OCI-LY3 (cell line): ENCODE results near the gene PID1.

Source experiments
- H2AFZ ChIP-seq: fragments of 200-600, 300-600 bp; shearing (Covaris generic); 2 replicates; pipeline ENCODE4 v1.6.0; 2014; ENCODE audit warnings: antibody characterized with exemption, low read depth, low read length
- H3K27ac ChIP-seq: fragments of 200-600, 300-600 bp; sonication (generic); 2 replicates; pipeline ENCODE4 v1.5.1; 2014; ENCODE audit warnings: mild to moderate bottlenecking, low read length, moderate library complexity, mixed read lengths
- H3K27me3 ChIP-seq: fragments of 200-600, 300-600 bp; sonication (generic); 2 replicates; pipeline ENCODE4 v1.6.1; 2014; ENCODE audit warnings: low read depth, low read length, mixed read lengths
- H3K36me3 ChIP-seq: fragments of 200-600, 300-600 bp; sonication (generic); replicated peaks from 2 replicates; pipeline ENCODE3; 2014; ENCODE audit warnings: low read depth, low read length, mixed read lengths
- H3K4me1 ChIP-seq: fragments of 300-600, 200-600 bp; sonication (generic); 2 replicates; pipeline ENCODE4 v1.6.1; 2014; ENCODE audit warnings: low read length, mixed read lengths
- H3K4me2 ChIP-seq: fragments of 200-600, 300-600 bp; sonication (generic); 2 replicates; pipeline ENCODE4 v1.6.1; 2014; ENCODE audit warnings: low read length, mixed read lengths
- H3K4me3 ChIP-seq: fragments of 300-600, 200-600 bp; sonication (generic); 2 replicates; pipeline ENCODE4 v1.5.1; 2014; ENCODE audit warnings: antibody characterized with exemption, mild to moderate bottlenecking, low read length, moderate library complexity
- H3K79me2 ChIP-seq: fragments of 300-600, 200-600 bp; shearing (Covaris generic); 2 replicates; pipeline ENCODE4 v1.6.1; 2014; ENCODE audit warnings: mild to moderate bottlenecking, low read length, mixed read lengths
- H3K9ac ChIP-seq: fragments of 300-600, 200-600 bp; shearing (Covaris generic); 2 replicates; pipeline ENCODE4 v1.6.0; 2014; ENCODE audit warnings: mild to moderate bottlenecking, low read length, moderate library complexity
- H3K9me3 ChIP-seq: fragments of 200-600, 300-600 bp; shearing (Covaris generic); 2 replicates; pipeline ENCODE4 v1.6.1; 2014; ENCODE audit warnings: low read length, mixed read lengths; ENCODE audit not compliant: insufficient read depth
- H4K20me1 ChIP-seq: fragments of 200-600, 300-600 bp; sonication (generic); 2 replicates; pipeline ENCODE4 v1.6.1; 2016; ENCODE audit warnings: low read length, mixed read lengths; ENCODE audit not compliant: insufficient read depth
- EZH2phosphoT487 ChIP-seq: fragments of 200-600 bp; shearing (Covaris generic); IDR thresholded peaks from 2 replicates; pipeline ENCODE4 v1.6.1; 2018; ENCODE audit warnings: antibody characterized with exemption, mixed run types, low read depth
- TF ChIP-seq, protein P1 (sequence below): fragments of 200-600, 300-600 bp; sonication (generic); IDR thresholded peaks from 2 replicates; pipeline ENCODE4 v1.5.1; 2014; ENCODE audit warnings: antibody characterized with exemption, low read length, low read depth

Gene PID1

DNA sequence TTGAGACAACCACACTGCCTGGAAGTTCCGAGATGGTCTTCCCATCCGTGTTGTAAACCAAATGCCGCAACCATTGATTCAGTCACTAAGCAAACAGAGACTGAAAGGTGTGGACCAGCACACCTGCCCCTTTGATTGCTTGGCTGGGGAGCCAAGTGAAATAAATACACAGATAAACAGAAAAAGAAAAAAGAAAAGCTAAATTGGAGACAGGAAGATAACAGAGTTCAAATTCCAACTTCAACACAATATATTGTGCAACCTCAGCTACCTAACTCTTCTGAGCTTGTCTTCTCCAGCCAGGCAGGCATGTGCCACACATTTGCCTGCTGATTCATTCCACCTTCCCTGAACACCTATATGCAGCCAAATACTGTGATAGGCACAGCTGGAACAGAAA, 110.9 kb downstream of the PID1 start:
- Histone ChIP-seq H3K27me3 (no peaks in the 10 kb centered on the region), H3K9ac (no peak overlapping the region), H3K4me1 (no peaks in the 10 kb centered on the region), H3K27ac (no peak overlapping the region), H3K36me3 (no peaks in the 10 kb centered on the region), H2AFZ (no peak overlapping the region), H4K20me1 (no peaks in the 10 kb centered on the region), H3K4me2 (no peak overlapping the region), H3K4me3 (no peak overlapping the region), H3K9me3 (no peaks in the 10 kb centered on the region), H3K79me2 (no peaks in the 10 kb centered on the region)
- TF ChIP-seq, protein P1, sequence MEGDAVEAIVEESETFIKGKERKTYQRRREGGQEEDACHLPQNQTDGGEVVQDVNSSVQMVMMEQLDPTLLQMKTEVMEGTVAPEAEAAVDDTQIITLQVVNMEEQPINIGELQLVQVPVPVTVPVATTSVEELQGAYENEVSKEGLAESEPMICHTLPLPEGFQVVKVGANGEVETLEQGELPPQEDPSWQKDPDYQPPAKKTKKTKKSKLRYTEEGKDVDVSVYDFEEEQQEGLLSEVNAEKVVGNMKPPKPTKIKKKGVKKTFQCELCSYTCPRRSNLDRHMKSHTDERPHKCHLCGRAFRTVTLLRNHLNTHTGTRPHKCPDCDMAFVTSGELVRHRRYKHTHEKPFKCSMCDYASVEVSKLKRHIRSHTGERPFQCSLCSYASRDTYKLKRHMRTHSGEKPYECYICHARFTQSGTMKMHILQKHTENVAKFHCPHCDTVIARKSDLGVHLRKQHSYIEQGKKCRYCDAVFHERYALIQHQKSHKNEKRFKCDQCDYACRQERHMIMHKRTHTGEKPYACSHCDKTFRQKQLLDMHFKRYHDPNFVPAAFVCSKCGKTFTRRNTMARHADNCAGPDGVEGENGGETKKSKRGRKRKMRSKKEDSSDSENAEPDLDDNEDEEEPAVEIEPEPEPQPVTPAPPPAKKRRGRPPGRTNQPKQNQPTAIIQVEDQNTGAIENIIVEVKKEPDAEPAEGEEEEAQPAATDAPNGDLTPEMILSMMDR, result no peak
- TF ChIP-seq EZH2phosphoT487, result no peak

DNA sequence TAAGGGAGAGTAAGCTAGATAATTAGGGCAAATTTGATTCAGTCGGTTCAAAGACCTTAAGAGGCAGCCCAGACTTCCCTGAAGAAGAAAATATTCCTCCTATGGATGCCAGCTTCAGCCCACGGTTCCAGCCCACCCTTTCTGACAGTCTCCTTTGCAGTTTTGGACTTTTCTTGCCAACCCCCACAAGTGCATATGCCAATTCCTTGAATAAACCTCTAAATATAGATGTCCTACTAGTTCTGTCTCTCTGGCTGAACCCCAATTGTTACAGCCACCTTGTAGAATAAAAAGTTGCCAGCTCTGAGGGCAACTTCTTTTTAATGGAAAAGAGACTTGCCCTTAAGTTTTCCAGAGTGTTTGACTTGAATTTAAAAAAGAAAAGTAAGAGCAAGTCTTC, 111.7 kb downstream of the PID1 start:
- Histone ChIP-seq H3K4me2 (no peak overlapping the region), H3K27ac (no peak overlapping the region), H3K79me2 (no peaks in the 10 kb centered on the region), H4K20me1 (no peaks in the 10 kb centered on the region), H3K9ac (no peak overlapping the region), H2AFZ (no peak overlapping the region), H3K36me3 (no peaks in the 10 kb centered on the region), H3K4me1 (no peaks in the 10 kb centered on the region), H3K4me3 (no peak overlapping the region), H3K9me3 (no peaks in the 10 kb centered on the region), H3K27me3 (no peaks in the 10 kb centered on the region)
- TF ChIP-seq EZH2phosphoT487, result no peak
- TF ChIP-seq, protein P1, result no peak

DNA sequence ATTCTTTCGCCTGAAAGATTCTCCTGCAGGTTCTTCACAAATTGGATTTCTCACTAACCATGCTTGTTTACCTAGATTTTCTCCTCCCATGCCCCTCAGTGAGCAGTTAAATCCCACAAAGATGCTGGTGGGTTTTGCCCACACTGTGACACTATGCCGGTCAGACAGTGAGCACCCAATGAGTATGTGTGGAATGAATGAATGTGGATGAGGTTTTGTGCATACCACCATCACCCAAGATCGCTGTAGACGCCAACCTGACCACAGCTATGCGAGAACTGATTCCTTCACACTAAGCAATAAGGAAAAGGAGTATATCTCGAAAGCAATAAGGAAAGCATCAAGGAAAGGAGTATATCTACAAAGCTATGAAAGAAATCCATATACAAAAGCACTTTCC, 116.7 kb downstream of the PID1 start:
- no peak overlapping the region for H3K4me3 ChIP-seq
- no peaks in the 10 kb centered on the region for H3K4me1 ChIP-seq
- H3K9ac ChIP-seq, result no peak overlapping the region
- no peaks in the 10 kb centered on the region for H3K27me3 ChIP-seq
- H4K20me1 ChIP-seq, result no peaks in the 10 kb centered on the region
- H3K36me3 ChIP-seq, result no peaks in the 10 kb centered on the region
- no peak overlapping the region for H2AFZ ChIP-seq
- H3K79me2 ChIP-seq, result no peaks in the 10 kb centered on the region
- no peak for TF ChIP-seq EZH2phosphoT487
- TF ChIP-seq, protein P1, result no peak
- no peak overlapping the region for H3K4me2 ChIP-seq
- no peaks in the 10 kb centered on the region for H3K9me3 ChIP-seq
- no peak overlapping the region for H3K27ac ChIP-seq

DNA sequence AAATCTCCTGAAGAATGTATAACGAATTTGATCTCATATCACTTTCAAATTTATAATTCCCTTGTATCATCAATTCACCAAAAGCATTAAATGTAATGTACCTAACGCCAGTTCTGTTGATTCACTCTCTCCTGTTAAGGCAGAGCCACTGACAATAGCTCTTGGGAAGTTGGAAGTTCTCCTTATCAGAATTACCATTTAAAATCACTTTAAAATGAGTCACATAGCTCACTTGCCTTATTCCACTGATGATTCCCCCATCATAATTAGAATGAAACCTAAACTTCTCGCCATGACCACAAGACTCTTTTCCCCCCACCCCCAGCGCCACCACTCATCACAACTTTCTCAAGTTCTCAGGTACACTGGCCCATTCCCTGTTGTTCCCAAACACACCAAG, 117.1 kb downstream of the PID1 start:
- H3K4me1 ChIP-seq, result no peaks in the 10 kb centered on the region
- H3K4me3 ChIP-seq, result no peak overlapping the region
- H3K27me3 ChIP-seq, result no peaks in the 10 kb centered on the region
- no peak overlapping the region for H3K9ac ChIP-seq
- H3K79me2 ChIP-seq, result no peaks in the 10 kb centered on the region
- no peaks in the 10 kb centered on the region for H4K20me1 ChIP-seq
- no peaks in the 10 kb centered on the region for H3K9me3 ChIP-seq
- H3K36me3 ChIP-seq, result no peaks in the 10 kb centered on the region
- H3K4me2 ChIP-seq, result no peak overlapping the region
- TF ChIP-seq, protein P1, result no peak
- no peak for TF ChIP-seq EZH2phosphoT487
- no peak overlapping the region for H2AFZ ChIP-seq
- no peak overlapping the region for H3K27ac ChIP-seq
